ENCODE results near the gene SPATS2.

DNA sequence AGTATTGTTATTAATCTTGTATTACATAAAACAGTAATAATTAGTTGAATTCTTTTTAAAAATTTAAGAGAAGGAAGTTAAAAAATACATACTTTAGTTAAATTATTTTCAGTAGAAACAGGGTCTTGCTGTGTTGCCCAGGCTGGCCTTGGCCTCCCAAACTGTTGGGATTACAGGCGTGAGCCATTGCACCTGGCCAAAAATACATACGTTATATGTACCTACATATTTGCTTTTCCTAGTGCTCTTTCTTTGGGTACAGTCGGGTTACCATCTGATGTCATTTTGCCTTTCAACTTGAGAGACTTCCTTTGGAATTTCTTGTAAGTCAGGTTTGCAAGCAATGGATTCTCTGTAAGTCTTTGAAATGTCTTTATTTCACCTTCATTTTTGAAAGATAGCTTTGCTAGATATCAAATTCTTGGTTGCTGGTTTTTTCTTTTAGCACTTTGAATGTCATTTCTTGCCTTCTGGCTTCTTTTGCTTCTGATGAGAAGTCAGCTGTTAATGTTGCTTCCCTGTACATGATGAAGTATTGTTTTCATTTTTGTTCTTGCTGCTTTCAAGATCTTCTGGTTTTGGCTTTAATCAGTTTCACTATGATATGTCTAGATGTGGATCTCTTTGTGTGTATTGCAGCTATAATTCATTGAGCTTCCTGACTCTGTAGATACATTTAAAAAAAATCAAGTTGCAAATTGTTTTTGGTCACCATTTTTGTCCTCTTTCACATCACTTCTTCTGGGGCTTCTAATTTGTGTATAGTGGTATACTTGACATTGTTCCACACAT is 84.4 kb downstream of the SPATS2 start:
- TF ChIP-seq CTCF (conservative IDR thresholded peaks at IDR 0.05; ENCODE audit: low read depth, low read length) = no peak
- no peak for TF ChIP-seq POLR2A (IDR thresholded peaks at IDR 0.05; ENCODE audit: low read depth, low read length)
- no peak for TF ChIP-seq CEBPB (IDR thresholded peaks at IDR 0.05; ENCODE audit: low read depth, low read length)
- no peak for TF ChIP-seq FOS (IDR thresholded peaks at IDR 0.05; ENCODE audit: low read depth, low read length)
- no peak for TF ChIP-seq SMC3 (IDR thresholded peaks at IDR 0.05; ENCODE audit: low read depth, low read length)
- TF ChIP-seq RFX5 (IDR thresholded peaks at IDR 0.05; ENCODE audit: low read depth, low read length) = no peak
- TF ChIP-seq MAFK (IDR thresholded peaks at IDR 0.05; ENCODE audit: low read depth, low read length) = no peak
- TF ChIP-seq RCOR1 (IDR thresholded peaks at IDR 0.05; ENCODE audit: insufficient replicate concordance, low read length) = no peak

Measured in IMR-90 (cell line).